H1 (cell line): ENCODE measurements around the gene NOC2L. TPM values are rescaled to one million over a fixed set of nuclear protein-coding genes. Genes with fewer than 3 reads are reported as not detected.

ENCODE experiments used
- CTCF ChIA-PET: fragments of 300-600 bp; sonication (Branson Sonifier 250); formaldehyde crosslinking; loops from one replicate; lab custom pipeline; 2021; ENCODE audit not compliant: partially characterized antibody; lab: Charles Lee
- POLR2A ChIA-PET: fragments of 300-600 bp; sonication (Branson Sonifier 250); formaldehyde crosslinking; loops from one replicate; lab custom pipeline; 2021; ENCODE audit warnings: inconsistent platforms; ENCODE audit not compliant: partially characterized antibody; lab: Charles Lee
- DNase-seq, 2 experiments: peaks; one replicate each; pipeline versions ENCODE4 v3.0.0 to v3.0.0-alpha.2; 2010 to 2022; ENCODE audit warnings: low spot score in 2 of 2, low read depth in 1 of 2, mixed read lengths in 1 of 2
- FAIRE-seq: peaks from 2 replicates; lab custom pipeline; 2011; peaks lifted over from hg19 to GRCh38; lab: Jason Lieb, UNC
- H2AFZ ChIP-seq: 2 replicates; pipeline ENCODE4 v1.8.1; 2012; ENCODE audit warnings: low read length, inconsistent platforms
- H2AK5ac ChIP-seq: 2 replicates; pipeline ENCODE4 v1.6.1; 2013; ENCODE audit warnings: low read depth, low read length
- H2BK120ac ChIP-seq: replicated peaks from 2 replicates; pipeline ENCODE3; 2013; ENCODE audit warnings: low read depth, low read length, inconsistent platforms
- H2BK12ac ChIP-seq: 2 replicates; pipeline ENCODE4 v1.6.1; 2013; ENCODE audit warnings: low read depth, low read length
- H2BK15ac ChIP-seq: 2 replicates; pipeline ENCODE4 v1.6.1; 2013; ENCODE audit warnings: low read length
- H2BK20ac ChIP-seq: 2 replicates; pipeline ENCODE4 v1.6.1; 2013; ENCODE audit warnings: low read length
- H2BK5ac ChIP-seq: 2 replicates; pipeline ENCODE4 v1.6.1; 2013; ENCODE audit warnings: low read depth, low read length
- H3K14ac ChIP-seq: 2 replicates; pipeline ENCODE4 v1.6.1; 2013; ENCODE audit warnings: inconsistent platforms; ENCODE audit not compliant: insufficient read length
- H3K18ac ChIP-seq: 2 replicates; pipeline ENCODE4 v1.6.1; 2013; ENCODE audit warnings: low read length; ENCODE audit errors: extremely low read depth
- H3K23ac ChIP-seq: 2 replicates; pipeline ENCODE4 v1.6.1; 2013; ENCODE audit warnings: inconsistent platforms; ENCODE audit not compliant: insufficient read length
- H3K23me2 ChIP-seq: 2 replicates; pipeline ENCODE4 v1.6.1; 2013; ENCODE audit warnings: low read depth, low read length
- H3K27ac ChIP-seq: 2 replicates; pipeline ENCODE4 v1.6.1; 2011; ENCODE audit warnings: low read depth, low read length, inconsistent platforms
- H3K27me3 ChIP-seq, 4 experiments: replicated peaks in 1 of 4; 1 replicate in 1 of 4; 2 replicates in 3 of 4; pipeline versions ENCODE4 v1.6.1 to v1.8.1; 2011 to 2013; ENCODE audit warnings: low read length in 3 of 4, mild to moderate bottlenecking in 3 of 4, inconsistent platforms in 2 of 4, mixed read lengths in 2 of 4, moderate library complexity in 1 of 4; ENCODE audit not compliant: control insufficient read depth in 3 of 4, insufficient read depth in 3 of 4; ENCODE audit errors: extremely low read depth in 1 of 4
- H3K36me3 ChIP-seq, 4 experiments: 2 replicates each; pipeline versions ENCODE4 v1.6.1 to v1.8.1; 2011 to 2013; ENCODE audit warnings: mild to moderate bottlenecking in 4 of 4, low read length in 3 of 4, moderate library complexity in 2 of 4, control low read depth in 1 of 4, inconsistent platforms in 1 of 4; ENCODE audit not compliant: insufficient read depth in 4 of 4, control insufficient read depth in 2 of 4
- H3K4ac ChIP-seq: replicated peaks from 2 replicates; pipeline ENCODE3; 2013; ENCODE audit warnings: low read length, low read depth, mixed read lengths, inconsistent platforms; ENCODE audit not compliant: insufficient read length
- H3K4me1 ChIP-seq, 4 experiments: replicated peaks in 1 of 4; 1 replicate in 1 of 4; 2 replicates in 3 of 4; pipeline versions ENCODE4 v1.6.1 to v1.8.1; 2011 to 2013; ENCODE audit warnings: low read length in 3 of 4, inconsistent platforms in 2 of 4, mixed read lengths in 1 of 4; ENCODE audit not compliant: insufficient read depth in 4 of 4, control insufficient read depth in 3 of 4
- H3K4me2 ChIP-seq, 2 experiments: 2 replicates each; pipeline versions ENCODE4 v1.6.1 to v1.8.1; 2011 to 2013; ENCODE audit warnings: low read depth in 2 of 2, low read length in 2 of 2, control low read depth in 1 of 2, inconsistent platforms in 1 of 2, mild to moderate bottlenecking in 1 of 2; ENCODE audit not compliant: insufficient read depth in 1 of 2
- H3K4me3 ChIP-seq, 4 experiments: fragments of 200-600, 300-600 bp in 1 of 4; sonication (generic), shearing (Covaris generic), sonication (Bioruptor Twin) in 1 of 4; 2 replicates each; pipeline versions ENCODE4 v1.5.1 to v1.8.1; 2011 to 2016; ENCODE audit warnings: low read length in 4 of 4, low read depth in 3 of 4, control low read depth in 2 of 4, inconsistent platforms in 2 of 4, mild to moderate bottlenecking in 2 of 4, mixed read lengths in 1 of 4, moderate library complexity in 1 of 4; ENCODE audit not compliant: insufficient read depth in 2 of 4; ENCODE audit errors: extremely low read depth in 1 of 4
- H3K56ac ChIP-seq: replicated peaks from 2 replicates; pipeline ENCODE3; 2013; ENCODE audit warnings: low read depth, mild to moderate bottlenecking, mixed read lengths, low read length, inconsistent platforms; ENCODE audit not compliant: insufficient read length
- H3K79me1 ChIP-seq: 2 replicates; pipeline ENCODE4 v1.6.1; 2013; ENCODE audit warnings: low read depth, low read length, control low read depth
- H3K79me2 ChIP-seq, 2 experiments: 2 replicates each; pipeline versions ENCODE4 v1.6.1 to v1.8.1; 2012 to 2013; ENCODE audit warnings: low read length in 2 of 2, mild to moderate bottlenecking in 2 of 2, inconsistent platforms in 1 of 2; ENCODE audit not compliant: insufficient read depth in 2 of 2, control insufficient read depth in 1 of 2
- H3K9ac ChIP-seq, 4 experiments: replicated peaks in 1 of 4; 1 replicate in 1 of 4; 2 replicates in 3 of 4; pipeline versions ENCODE4 v1.6.1 to v1.8.1; 2011 to 2013; ENCODE audit warnings: low read depth in 3 of 4, low read length in 3 of 4, control low read depth in 2 of 4, mild to moderate bottlenecking in 2 of 4, moderate library complexity in 2 of 4, inconsistent platforms in 1 of 4; ENCODE audit errors: extremely low read depth in 1 of 4
- H3K9me3 ChIP-seq, 2 experiments: 2 replicates each; pipeline versions ENCODE4 v1.6.1 to v1.8.1; 2012 to 2013; ENCODE audit warnings: mild to moderate bottlenecking in 2 of 2, moderate library complexity in 2 of 2, control low read depth in 1 of 2, inconsistent platforms in 1 of 2, low read depth in 1 of 2, low read length in 1 of 2, mixed read lengths in 1 of 2; ENCODE audit not compliant: insufficient read depth in 2 of 2
- H4K20me1 ChIP-seq, 2 experiments: replicated peaks in 1 of 2; 2 replicates each; pipeline versions ENCODE3 to v1.8.1; 2011 to 2013; ENCODE audit warnings: inconsistent platforms in 2 of 2, low read length in 2 of 2, mild to moderate bottlenecking in 1 of 2; ENCODE audit not compliant: insufficient read depth in 2 of 2, control insufficient read depth in 1 of 2
- H4K5ac ChIP-seq: 2 replicates; pipeline ENCODE4 v1.6.1; 2013; ENCODE audit warnings: low read length, low read depth, mixed read lengths, inconsistent platforms; ENCODE audit not compliant: insufficient read length
- H4K8ac ChIP-seq: 2 replicates; pipeline ENCODE4 v1.8.0; 2013; ENCODE audit warnings: mild to moderate bottlenecking, moderate library complexity, low read length, inconsistent platforms; ENCODE audit not compliant: insufficient read depth; ENCODE audit errors: extremely low read depth
- H4K91ac ChIP-seq: replicated peaks from 2 replicates; pipeline ENCODE3; 2013; ENCODE audit warnings: low read length, mixed read lengths, inconsistent platforms; ENCODE audit not compliant: insufficient read length
- BRCA1 ChIP-seq: IDR thresholded peaks from 2 replicates; pipeline ENCODE4 v1.6.1; 2012; ENCODE audit warnings: low read depth, low read length, improper control_type of control experiment
- FOSL1 ChIP-seq: IDR thresholded peaks from 2 replicates; pipeline ENCODE4 v1.6.1; 2011; ENCODE audit warnings: mild to moderate bottlenecking, low read depth, low read length, moderate library complexity; ENCODE audit not compliant: insufficient read depth
- HDAC2 ChIP-seq, 2 experiments: fragments of 300-600 bp in 1 of 2; sonication (generic) in 1 of 2; IDR thresholded peaks; 2 replicates each; pipeline ENCODE4 v1.6.1; 2011 to 2012; ENCODE audit warnings: low read depth in 2 of 2, low read length in 2 of 2, mild to moderate bottlenecking in 2 of 2, moderate library complexity in 2 of 2, borderline replicate concordance in 1 of 2, inconsistent platforms in 1 of 2
- HDAC6 ChIP-seq: IDR thresholded peaks from one replicate; pipeline ENCODE4 v1.7.1; 2012; ENCODE audit warnings: low read depth, mild to moderate bottlenecking, inconsistent platforms, low read length, moderate library complexity
- KDM1A ChIP-seq: fragments of 200-600, 300-600 bp; sonication (generic); IDR thresholded peaks from 2 replicates; pipeline ENCODE4 v1.7.1; 2016; ENCODE audit warnings: mild to moderate bottlenecking, low read length, borderline replicate concordance
- KDM5A ChIP-seq: fragments of 200-600 bp; IDR thresholded peaks from 2 replicates; pipeline ENCODE4 v1.7.1; 2012; ENCODE audit warnings: mild to moderate bottlenecking, low read length, inconsistent platforms, mixed read lengths
- SIRT6 ChIP-seq: IDR thresholded peaks from one replicate; pipeline ENCODE4 v1.7.1; 2012; ENCODE audit warnings: low read length, inconsistent platforms
- SRF ChIP-seq: IDR thresholded peaks from 2 replicates; pipeline ENCODE4 v1.6.1; 2011; ENCODE audit warnings: mild to moderate bottlenecking, low read depth, low read length, moderate library complexity
- TEAD4 ChIP-seq: IDR thresholded peaks from 2 replicates; pipeline ENCODE4 v1.6.1; 2012; ENCODE audit warnings: low read depth, low read length, inconsistent platforms, mixed read lengths
- WGBS, 2 experiments: shearing (Covaris generic) in 1 of 2; methylation state at CpG; one replicate each; pipeline versions ENCODE4 v1.1.6 to v1.1.7; 2013 to 2015; ENCODE audit warnings: low lambda C conversion rate in 2 of 2, mixed read lengths in 2 of 2, inconsistent platforms in 1 of 2, low coverage in 1 of 2, missing lambda C conversion rate in 1 of 2; ENCODE audit not compliant: insufficient replicate concordance in 2 of 2, insufficient coverage in 1 of 2, insufficient read length in 1 of 2; ENCODE audit errors: extremely low coverage in 1 of 2, missing lambda C conversion rate in 1 of 2; 5-methylcytosine and 5-hydroxymethylcytosine counted together
- polyA plus RNA-seq, 7 experiments: library from polyadenylated mRNA; depleted of rRNA in 3 of 7; stranded (reverse) in 5 of 7; unstranded in 2 of 7; fragments of >200 nt in 5 of 7; fragments of 200-250 nt in 2 of 7; gene quantifications; 1 replicate in 5 of 7; 2 replicates in 1 of 7; 4 replicates in 1 of 7; pipeline versions ENCODE4 v1.2.1 to v1.2.3, GENCODE V29; 2011 to 2013; ENCODE audit warnings: missing spikeins in 2 of 7, mixed read lengths in 2 of 7
- total RNA-seq: library from RNA; stranded (reverse); fragmentation: NEBNext Ultra II Directional; extraction: Animal tissue kit (Norgen Biotek cat#: 25700); gene quantifications from 2 replicates; pipeline ENCODE4 v1.2.1, GENCODE V29; 2021
- TF ChIP-seq, protein P1 (sequence below): IDR thresholded peaks from 2 replicates; pipeline ENCODE4 v1.6.1; 2012; ENCODE audit warnings: inconsistent platforms

Gene NOC2L
- total and polyA plus RNA-seq, 2 of the 8 experiments (the other 6 are each of a cell fraction or from before 2014, with no cell fraction given), result 74.7 to 130 TPM

GRCh38 chr1:936348-937264 is 22.4 kb downstream of the NOC2L start:
- no peak overlapping the region for H3K23ac ChIP-seq
- peaks cover 12 to 29% of the 10 kb centered on the region in 2 experiments for H4K20me1 ChIP-seq
- no peak overlapping the region for H3K4me3 ChIP-seq
- H3K56ac ChIP-seq, result no peak overlapping the region
- H4K91ac ChIP-seq, result no peak overlapping the region
- no peak overlapping the region for H2BK5ac ChIP-seq
- no peak overlapping the region for H3K27ac ChIP-seq
- no peak overlapping the region for H3K4ac ChIP-seq
- no peak overlapping the region for H3K14ac ChIP-seq
- peak overlapping the region in 1 of 2 experiments; percentile 10; a peak in 1 of 4 replicates for H3K4me2 ChIP-seq
- CTCF ChIA-PET, result interaction anchor here (0.8 to 3.5 kb wide), 3 partner anchors 10 to 45 kb away, joined by 3 to 19 read pairs (median 14); partner anchors contain the start of gene PERM1
- H3K9ac ChIP-seq, result no peak overlapping the region
- H3K4me1 ChIP-seq, result peaks cover 2 to 36% (median 24%) of the 10 kb centered on the region in 4 experiments
- H4K8ac ChIP-seq, result 0 out of 2 replicates have a peak overlapping the region, but pooled peaks have one; percentile 25
- POLR2A ChIA-PET, result no interaction called here
- no peaks in the 10 kb centered on the region for H3K79me1 ChIP-seq
- H2BK20ac ChIP-seq, result no peak overlapping the region
- H2AFZ ChIP-seq, result no peak overlapping the region
- no peaks in the 10 kb centered on the region for H3K9me3 ChIP-seq
- no peak overlapping the region for H2AK5ac ChIP-seq
- WGBS, 2 experiments, result 86% methylated on average over 26 of the region's 45 CpGs; no CpG with 5 or more reads in 1 of the 2 experiments
- FAIRE-seq (no peak), DNase-seq (no peak)
- H3K27me3 ChIP-seq, result peaks cover 70 to 87% (median 84%) of the 10 kb centered on the region in 4 experiments
- TF ChIP-seq FOSL1, result no peak
- no peak for TF ChIP-seq KDM5A
- no peak for TF ChIP-seq TEAD4
- TF ChIP-seq, protein P1, sequence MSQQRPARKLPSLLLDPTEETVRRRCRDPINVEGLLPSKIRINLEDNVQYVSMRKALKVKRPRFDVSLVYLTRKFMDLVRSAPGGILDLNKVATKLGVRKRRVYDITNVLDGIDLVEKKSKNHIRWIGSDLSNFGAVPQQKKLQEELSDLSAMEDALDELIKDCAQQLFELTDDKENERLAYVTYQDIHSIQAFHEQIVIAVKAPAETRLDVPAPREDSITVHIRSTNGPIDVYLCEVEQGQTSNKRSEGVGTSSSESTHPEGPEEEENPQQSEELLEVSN, result no peak
- TF ChIP-seq HDAC2 (IDR thresholded peaks at IDR 0.05; ENCODE audit: borderline replicate concordance in 1 of 2, low read depth in 2 of 2, low read length in 2 of 2), result no peak
- no peak for TF ChIP-seq KDM1A
- TF ChIP-seq SIRT6, result no peak
- TF ChIP-seq BRCA1, result no peak
- no peak for TF ChIP-seq SRF
- TF ChIP-seq HDAC6, result no peak
- H2BK12ac ChIP-seq, result no peak overlapping the region
- H3K79me2 ChIP-seq, result no peaks in the 10 kb centered on the region
- H3K18ac ChIP-seq, result no peak overlapping the region
- H3K36me3 ChIP-seq, result peaks cover 0 to 4% (median 0%) of the 10 kb centered on the region in 4 experiments; a peak in 1 of 8 replicates
- H3K23me2 ChIP-seq, result peaks cover 3% of the 10 kb centered on the region; the same call in 1 of the 2 replicates
- H2BK120ac ChIP-seq, result no peak overlapping the region
- H4K5ac ChIP-seq, result no peak overlapping the region
- no peak overlapping the region for H2BK15ac ChIP-seq
